Naive thymus-derived CD4-positive, alpha-beta T cell (primary cell): ENCODE data around the gene S100Z. TPM values are rescaled to one million over a fixed set of nuclear protein-coding genes. Genes with fewer than 3 reads are reported as not detected.
"Not testable (repeated sequence)": the region's sequence is repeated elsewhere in the genome, so short reads cannot be mapped to it uniquely, and the experiment has no call there.

Experiments used
- ATAC-seq: fragments of 150-1000 bp; cut with Tn5 transposase; 2 replicates; pipeline ENCODE4 v1.10.0; 2021; ENCODE audit warnings: mild to moderate bottlenecking, moderate library complexity
- CTCF ChIA-PET: fragments of 350-600 bp; sonication (Branson Sonifier 250); formaldehyde crosslinking; loops from one replicate; lab custom pipeline; 2021; ENCODE audit warnings: antibody characterized with exemption; lab: Charles Lee
- POLR2A ChIA-PET: fragments of 350-600 bp; sonication (Branson Sonifier 250); formaldehyde crosslinking; loops from one replicate; lab custom pipeline; 2021; ENCODE audit warnings: antibody characterized with exemption, inconsistent platforms; lab: Charles Lee
- DNase-seq, 9 donors: peaks; one replicate each; pipeline versions ENCODE4 v3.0.0 to v3.0.0-alpha.2; 2020 to 2022; ENCODE audit warnings: mixed read lengths in 1 of 9
- H3K27ac ChIP-seq: one replicate; pipeline ENCODE4 v1.7.0; 2013; ENCODE audit warnings: mild to moderate bottlenecking, low read depth, low read length, moderate library complexity
- H3K27me3 ChIP-seq, 2 donors: one replicate each; pipeline ENCODE4 v1.7.0; 2013; ENCODE audit warnings: low read length in 2 of 2, mild to moderate bottlenecking in 2 of 2, moderate library complexity in 2 of 2; ENCODE audit not compliant: control insufficient read depth in 2 of 2, insufficient read depth in 2 of 2
- H3K36me3 ChIP-seq, 3 experiments: 1 replicate in 2 of 3; 2 replicates in 1 of 3; pipeline ENCODE4 v1.7.0; 2013; ENCODE audit warnings: low read length in 3 of 3, mild to moderate bottlenecking in 3 of 3, moderate library complexity in 1 of 3; ENCODE audit not compliant: insufficient read depth in 3 of 3, control insufficient read depth in 2 of 3
- H3K4me1 ChIP-seq, 2 donors: one replicate each; pipeline ENCODE4 v1.7.0; 2013; ENCODE audit warnings: low read length in 2 of 2, mild to moderate bottlenecking in 2 of 2, moderate library complexity in 1 of 2; ENCODE audit not compliant: control insufficient read depth in 2 of 2, insufficient read depth in 2 of 2
- H3K4me3 ChIP-seq: 2 replicates; pipeline ENCODE4 v1.7.0; 2013; ENCODE audit warnings: mild to moderate bottlenecking, low read length
- H3K9me3 ChIP-seq, 3 experiments: 1 replicate in 2 of 3; 2 replicates in 1 of 3; pipeline ENCODE4 v1.7.0; 2013; ENCODE audit warnings: low read length in 3 of 3; ENCODE audit not compliant: control insufficient read depth in 2 of 3
- H3K27ac Mint-ChIP-seq, 9 donors: one replicate each; pipeline ENCODE4 v1.8.0; 2020 to 2022; ENCODE audit warnings: mixed read lengths in 9 of 9, mild to moderate bottlenecking in 8 of 9, moderate library complexity in 5 of 9, inconsistent platforms in 2 of 9
- H3K27me3 Mint-ChIP-seq, 5 donors: one replicate each; pipeline ENCODE4 v1.8.0; 2021 to 2022; ENCODE audit warnings: mixed read lengths in 5 of 5, mild to moderate bottlenecking in 1 of 5
- H3K36me3 Mint-ChIP-seq, 5 donors: one replicate each; pipeline ENCODE4 v1.8.0; 2020 to 2022; ENCODE audit warnings: mixed read lengths in 5 of 5, mild to moderate bottlenecking in 3 of 5, inconsistent platforms in 1 of 5
- H3K4me1 Mint-ChIP-seq, 7 donors: one replicate each; pipeline ENCODE4 v1.8.0; 2020 to 2022; ENCODE audit warnings: mixed read lengths in 7 of 7, mild to moderate bottlenecking in 3 of 7, inconsistent platforms in 1 of 7
- H3K4me3 Mint-ChIP-seq, 10 donors: one replicate each; pipeline ENCODE4 v1.8.0; 2020 to 2022; ENCODE audit warnings: mild to moderate bottlenecking in 10 of 10, mixed read lengths in 10 of 10, moderate library complexity in 6 of 10, inconsistent platforms in 2 of 10
- H3K9me3 Mint-ChIP-seq, 11 donors: one replicate each; pipeline ENCODE4 v1.8.0; 2020 to 2022; ENCODE audit warnings: mixed read lengths in 11 of 11, mild to moderate bottlenecking in 4 of 11, inconsistent platforms in 1 of 11, moderate library complexity in 1 of 11
- intact Hi-C, 2 donors: fragments of 100-400 bp; cut with micrococcal nuclease; formaldehyde crosslinking; loops; one replicate each; pipeline ENCODE4 v1.15.1; 2023
- polyA plus RNA-seq, 2 donors: library from polyadenylated mRNA; unstranded; fragments of 300-500 nt; fragmentation: Illumina TruSeq; gene quantifications; one replicate each; pipeline ENCODE4 v1.2.3, GENCODE V29; 2021
- total RNA-seq, 6 experiments: library from RNA in 5 of 6; stranded (reverse) in 5 of 6; gene quantifications; 1 replicate in 5 of 6; 2 replicates in 1 of 6; pipeline ENCODE4 v1.2.3 and lab custom pipeline; 2021 to 2026

Gene S100Z
- total and polyA plus RNA-seq, 7 experiments from 2014 or later, result 1.3 to 5.3 (median 4.2) TPM; not detected in 4

DNA sequence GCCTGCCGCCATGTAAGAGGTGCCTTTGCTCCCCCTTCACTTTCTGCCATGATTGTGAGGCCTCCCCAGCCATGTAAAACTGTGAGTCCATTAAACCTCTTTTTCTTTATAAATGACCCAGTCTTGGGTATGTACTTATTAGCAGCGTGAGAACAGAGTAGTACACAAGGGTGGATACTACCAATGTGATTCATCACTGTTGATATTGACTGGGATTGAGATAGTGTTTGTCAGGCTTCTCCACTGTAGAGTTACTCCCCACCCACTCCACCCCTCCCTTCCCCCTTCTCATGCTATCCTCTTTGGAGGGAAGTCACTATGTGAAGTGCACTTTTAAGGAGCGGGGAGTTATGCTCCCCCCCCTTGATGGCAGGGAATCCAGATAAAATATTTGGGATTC lies 91.6 kb downstream of the S100Z start:
- H3K4me3 Mint-ChIP-seq, result no peak overlapping the region
- intact Hi-C loops, result no loop called here
- H3K4me1 ChIP-seq, result no peaks in the 10 kb centered on the region
- CTCF ChIA-PET, result no interaction called here
- ATAC-seq (no peak), DNase-seq (no peak)
- POLR2A ChIA-PET, result no interaction called here
- H3K27ac Mint-ChIP-seq, result no peak overlapping the region
- no peaks in the 10 kb centered on the region for H3K36me3 ChIP-seq
- H3K27me3 Mint-ChIP-seq, result peaks cover 8 to 32% (median 14%) of the 10 kb centered on the region in 5 donors
- H3K9me3 ChIP-seq, result no peaks in the 10 kb centered on the region
- H3K4me1 Mint-ChIP-seq, result peaks cover 0 to 3% (median 0%) of the 10 kb centered on the region in 7 donors
- H3K27me3 ChIP-seq, result no peaks in the 10 kb centered on the region
- H3K9me3 Mint-ChIP-seq, result peaks cover 0 to 5% (median 0%) of the 10 kb centered on the region in 11 donors
- H3K36me3 Mint-ChIP-seq, result no peaks in the 10 kb centered on the region
- no peak overlapping the region for H3K27ac ChIP-seq
- H3K4me3 ChIP-seq, result no peak overlapping the region

DNA sequence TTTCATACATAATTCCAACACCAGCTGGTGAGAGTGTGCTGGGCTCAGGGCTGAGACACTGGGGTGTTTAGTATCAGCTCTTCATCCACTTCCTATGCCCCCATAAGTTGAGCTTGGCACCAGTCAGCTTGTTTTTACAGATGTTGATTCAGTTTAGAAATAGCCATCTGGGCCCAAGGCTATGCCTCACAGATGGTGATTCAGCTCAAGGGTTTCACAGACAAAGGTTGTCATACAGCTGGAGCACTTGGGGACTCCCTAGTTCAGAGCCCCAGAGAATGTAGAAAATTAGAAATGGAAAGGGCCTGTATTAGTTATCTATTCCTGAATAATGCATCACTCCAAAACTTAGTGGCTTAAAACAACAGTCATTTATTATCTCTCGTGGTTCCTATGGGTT lies 92.8 kb downstream of the S100Z start:
- no peak overlapping the region for H3K4me3 Mint-ChIP-seq
- no peak for ATAC-seq
- H3K27me3 ChIP-seq, result no peaks in the 10 kb centered on the region
- intact Hi-C loops, result no loop called here
- ChIA-PET POLR2A (no interaction called here), CTCF (no interaction called here)
- H3K27ac Mint-ChIP-seq, result no peak overlapping the region
- peaks cover 0 to 5% (median 0%) of the 10 kb centered on the region in 11 donors for H3K9me3 Mint-ChIP-seq
- no peak for DNase-seq
- no peak overlapping the region for H3K4me3 ChIP-seq
- H3K36me3 ChIP-seq, result no peaks in the 10 kb centered on the region
- peaks cover 9 to 41% (median 17%) of the 10 kb centered on the region in 5 donors for H3K27me3 Mint-ChIP-seq
- no peaks in the 10 kb centered on the region for H3K9me3 ChIP-seq
- H3K36me3 Mint-ChIP-seq, result no peaks in the 10 kb centered on the region
- H3K4me1 Mint-ChIP-seq, result peaks cover 0 to 3% (median 0%) of the 10 kb centered on the region in 7 donors
- H3K27ac ChIP-seq, result no peak overlapping the region
- no peaks in the 10 kb centered on the region for H3K4me1 ChIP-seq

DNA sequence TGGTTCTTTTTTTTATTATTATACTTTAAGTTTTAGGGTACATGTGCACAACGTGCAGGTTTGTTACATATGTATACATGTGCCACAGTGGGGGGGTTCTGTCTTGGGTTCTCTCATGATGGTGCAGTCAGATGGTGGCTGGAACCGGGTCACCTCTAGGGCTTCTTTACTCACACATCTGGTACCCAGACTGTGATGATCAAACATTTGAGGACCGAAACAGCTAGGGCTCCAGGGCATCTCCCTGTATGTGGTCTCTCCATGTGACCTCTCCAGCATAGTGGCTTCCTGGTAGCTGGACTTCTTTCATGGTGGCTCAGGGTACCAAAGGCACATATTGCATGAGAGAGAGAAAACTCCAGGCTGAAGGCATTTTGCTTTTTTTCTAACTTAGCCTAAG lies 93.2 kb downstream of the S100Z start:
- Histone ChIP-seq H3K4me3 (no peak overlapping the region), H3K9me3 (no peaks in the 10 kb centered on the region), H3K27me3 (no peaks in the 10 kb centered on the region), H3K4me1 (no peaks in the 10 kb centered on the region), H3K27ac (no peak overlapping the region), H3K36me3 (no peaks in the 10 kb centered on the region)
- H3K4me1 Mint-ChIP-seq, result peaks cover 0 to 3% (median 0%) of the 10 kb centered on the region in 7 donors
- ATAC-seq, result no peak
- no peak for DNase-seq
- H3K36me3 Mint-ChIP-seq, result no peaks in the 10 kb centered on the region
- H3K4me3 Mint-ChIP-seq, result no peak overlapping the region
- intact Hi-C loops, result no loop called here
- H3K9me3 Mint-ChIP-seq, result peaks cover 0 to 5% (median 0%) of the 10 kb centered on the region in 11 donors
- H3K27ac Mint-ChIP-seq, result no peak overlapping the region
- peaks cover 9 to 44% (median 17%) of the 10 kb centered on the region in 5 donors for H3K27me3 Mint-ChIP-seq
- ChIA-PET CTCF (no interaction called here), POLR2A (no interaction called here)

DNA sequence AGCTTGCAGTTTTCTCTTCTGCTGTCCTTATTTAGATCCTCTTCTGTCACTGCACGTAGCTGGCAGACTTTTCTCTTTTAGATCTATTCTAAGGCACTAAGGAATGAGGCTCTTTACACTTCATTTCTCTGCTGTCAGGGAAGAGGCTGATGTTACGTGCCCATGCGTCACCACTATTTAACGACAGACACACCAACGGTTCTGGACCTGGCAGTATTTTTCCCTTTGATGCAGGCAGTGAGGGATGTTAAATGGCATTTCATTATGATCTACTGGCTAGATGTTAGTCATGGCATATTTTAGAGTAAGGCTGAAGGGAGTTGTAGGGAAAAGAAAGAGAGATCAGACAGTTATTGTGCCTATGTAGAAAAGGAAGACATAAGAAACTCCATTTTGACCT lies 94.8 kb downstream of the S100Z start:
- no peaks in the 10 kb centered on the region for H3K27me3 ChIP-seq
- POLR2A ChIA-PET, result no interaction called here
- H3K4me1 ChIP-seq, result no peaks in the 10 kb centered on the region
- intact Hi-C loops, result no loop called here
- DNase-seq (no peak), ATAC-seq (no peak)
- H3K4me3 Mint-ChIP-seq, result no peak overlapping the region
- H3K9me3 Mint-ChIP-seq, result peaks cover 0 to 5% (median 0%) of the 10 kb centered on the region in 11 donors
- peaks cover 17 to 53% (median 27%) of the 10 kb centered on the region in 5 donors for H3K27me3 Mint-ChIP-seq
- H3K27ac Mint-ChIP-seq, result no peak overlapping the region
- H3K27ac ChIP-seq, result no peak overlapping the region
- H3K9me3 ChIP-seq, result no peaks in the 10 kb centered on the region
- peaks cover 0 to 1% (median 0%) of the 10 kb centered on the region in 7 donors for H3K4me1 Mint-ChIP-seq
- no peak overlapping the region for H3K4me3 ChIP-seq
- CTCF ChIA-PET, result no interaction called here
- no peaks in the 10 kb centered on the region for H3K36me3 ChIP-seq
- no peaks in the 10 kb centered on the region for H3K36me3 Mint-ChIP-seq

DNA sequence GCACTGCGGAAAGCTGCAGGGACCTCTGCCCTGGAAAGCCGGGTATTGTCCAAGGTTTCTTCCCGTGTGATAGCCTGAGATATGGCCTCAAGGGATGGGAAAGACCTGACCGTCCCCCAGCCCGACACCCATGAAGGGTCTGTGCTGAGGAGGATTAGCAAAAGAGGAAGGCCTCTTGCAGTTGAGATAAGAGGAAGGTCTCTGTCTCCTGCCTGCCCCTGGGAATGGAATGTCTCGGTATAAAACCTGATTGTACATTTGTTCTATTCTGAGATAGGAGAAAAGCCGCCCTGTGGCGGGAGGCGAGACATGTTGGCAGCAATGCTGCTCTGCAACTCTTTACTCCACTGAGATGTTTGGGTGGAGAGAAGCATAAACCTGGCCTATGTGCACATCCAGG lies 95.4 kb downstream of the S100Z start:
- H3K27ac Mint-ChIP-seq, H3K4me1 ChIP-seq, H3K4me3 Mint-ChIP-seq, H3K27ac ChIP-seq, H3K4me3 ChIP-seq, H3K36me3 ChIP-seq, intact Hi-C loops, H3K9me3 Mint-ChIP-seq, CTCF ChIA-PET, H3K9me3 ChIP-seq, H3K36me3 Mint-ChIP-seq, ATAC-seq, POLR2A ChIA-PET, DNase-seq, H3K4me1 Mint-ChIP-seq, H3K27me3 ChIP-seq: not testable (repeated sequence)
- H3K27me3 Mint-ChIP-seq, result peaks cover 17 to 57% (median 30%) of the 10 kb centered on the region in 5 donors

DNA sequence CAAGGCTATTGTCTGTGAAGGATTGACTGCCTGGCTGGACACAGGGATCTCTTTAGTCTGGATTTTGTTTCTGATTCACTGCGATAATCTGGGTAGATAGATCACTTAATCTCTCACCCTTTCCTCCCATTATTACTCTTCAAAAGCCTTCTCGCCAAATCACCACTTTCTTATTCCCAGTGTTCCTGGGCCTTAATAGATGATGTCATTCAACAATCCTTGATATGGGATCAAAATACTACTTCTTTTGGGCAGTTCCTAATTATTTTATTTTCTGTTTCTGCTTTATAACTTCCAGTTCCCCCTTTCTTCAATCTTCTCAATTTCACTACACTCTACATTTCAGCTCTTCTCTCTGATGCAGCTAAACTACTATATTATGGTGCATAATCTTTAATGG lies 96.3 kb downstream of the S100Z start:
- ChIA-PET POLR2A (no interaction called here), CTCF (no interaction called here)
- no peak overlapping the region for H3K27ac ChIP-seq
- H3K27me3 ChIP-seq, result no peaks in the 10 kb centered on the region
- intact Hi-C loops, result no loop called here
- no peak for DNase-seq
- ATAC-seq, result no peak
- no peaks in the 10 kb centered on the region for H3K4me1 ChIP-seq
- Mint-ChIP-seq H3K27ac (no peak overlapping the region), H3K9me3 (peaks cover 0 to 4% (median 0%) of the 10 kb centered on the region in 11 donors), H3K4me1 (peaks cover 0 to 1% (median 0%) of the 10 kb centered on the region in 7 donors), H3K36me3 (no peaks in the 10 kb centered on the region), H3K4me3 (no peak overlapping the region), H3K27me3 (peaks cover 18 to 61% (median 30%) of the 10 kb centered on the region in 5 donors)
- no peak overlapping the region for H3K4me3 ChIP-seq
- H3K36me3 ChIP-seq, result no peaks in the 10 kb centered on the region
- H3K9me3 ChIP-seq, result no peaks in the 10 kb centered on the region

DNA sequence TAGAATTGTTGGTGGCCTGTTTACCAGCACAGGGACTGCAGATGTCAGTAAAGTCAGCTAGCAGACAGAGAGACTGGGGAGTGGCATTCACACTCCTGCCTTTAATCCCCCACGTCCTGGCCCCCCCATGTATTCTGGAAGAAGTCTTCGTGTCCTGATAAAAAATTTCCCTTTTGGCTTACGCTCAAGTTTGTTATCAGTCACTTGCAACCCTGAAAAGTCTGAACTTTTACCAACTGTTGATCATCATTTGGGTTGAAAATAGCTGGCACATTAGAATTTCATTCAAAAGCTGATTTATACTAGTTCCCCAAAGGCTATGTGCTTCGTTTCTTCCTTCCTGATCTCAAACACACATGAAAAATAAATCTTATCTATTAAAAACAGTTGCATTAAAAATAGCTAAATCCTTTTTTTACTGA lies 97.3 kb downstream of the S100Z start:
- POLR2A ChIA-PET, result no interaction called here

More for the DNA sequence above, 97.3 kb downstream of the S100Z start:
- CTCF ChIA-PET, result no interaction called here
- Histone ChIP-seq H3K36me3 (no peaks in the 10 kb centered on the region), H3K9me3 (no peaks in the 10 kb centered on the region), H3K4me1 (no peaks in the 10 kb centered on the region), H3K27me3 (no peaks in the 10 kb centered on the region), H3K27ac (no peak overlapping the region), H3K4me3 (no peak overlapping the region)
- no peak for ATAC-seq
- Mint-ChIP-seq H3K9me3 (peaks cover 0 to 3% (median 0%) of the 10 kb centered on the region in 11 donors), H3K27me3 (peaks cover 24 to 69% (median 30%) of the 10 kb centered on the region in 5 donors), H3K4me3 (no peak overlapping the region), H3K4me1 (peaks cover 0 to 1% (median 0%) of the 10 kb centered on the region in 7 donors), H3K27ac (no peak overlapping the region), H3K36me3 (no peaks in the 10 kb centered on the region)
- intact Hi-C loops, result no loop called here
- no peak for DNase-seq
